HEK293T (cell line): ENCODE data around the gene PROS1.
"Not testable (repeated sequence)": the region's sequence is repeated elsewhere in the genome, so short reads cannot be mapped to it uniquely, and the experiment has no call there.

Experiments
- CTCF ChIA-PET: fragments of 350-600 bp; formaldehyde crosslinking; extraction: SDS; loops from one replicate; lab custom pipeline; 2021; ENCODE audit warnings: antibody characterized with exemption, inconsistent platforms; lab: Yijun Ruan, JAX
- POLR2A ChIA-PET: fragments of 350-600 bp; formaldehyde crosslinking; extraction: SDS; loops from one replicate; lab custom pipeline; 2020; ENCODE audit warnings: antibody characterized with exemption, inconsistent platforms; lab: Yijun Ruan, JAX
- DNase-seq: peaks from one replicate; pipeline ENCODE4 v3.0.0; 2012; ENCODE audit warnings: mixed read lengths; ENCODE audit errors: extremely low spot score
- FOXK2 ChIP-seq: fragments of 450-650 bp; IDR thresholded peaks from 2 replicates; pipeline ENCODE4 v1.6.1; 2016; ENCODE audit warnings: mild to moderate bottlenecking
- FOXM1 ChIP-seq: fragments of 450-650 bp; IDR thresholded peaks from 2 replicates; pipeline ENCODE4 v1.6.1; 2017; ENCODE audit warnings: mild to moderate bottlenecking, borderline replicate concordance
- HDGF ChIP-seq: fragments of 450-650 bp; IDR thresholded peaks from 2 replicates; pipeline ENCODE4 v1.6.1; 2017; ENCODE audit warnings: antibody characterized with exemption, borderline replicate concordance
- L3MBTL2 ChIP-seq: fragments of 450-650 bp; conservative IDR thresholded peaks from 2 replicates; pipeline ENCODE4 v1.6.1; 2016; ENCODE audit warnings: mild to moderate bottlenecking
- SP1 ChIP-seq: fragments of 450-650 bp; IDR thresholded peaks from 2 replicates; pipeline ENCODE4 v1.6.1; 2017
- SUZ12 ChIP-seq: fragments of 450-650 bp; IDR thresholded peaks from 2 replicates; pipeline ENCODE4 v1.6.1; 2016; ENCODE audit warnings: mild to moderate bottlenecking
- TARDBP ChIP-seq: fragments of 450-650 bp; IDR thresholded peaks from 2 replicates; pipeline ENCODE4 v1.6.1; 2016
- ZNF384 ChIP-seq: fragments of 450-650 bp; IDR thresholded peaks from 2 replicates; pipeline ENCODE4 v1.6.1; 2016

PROS1 gene

DNA sequence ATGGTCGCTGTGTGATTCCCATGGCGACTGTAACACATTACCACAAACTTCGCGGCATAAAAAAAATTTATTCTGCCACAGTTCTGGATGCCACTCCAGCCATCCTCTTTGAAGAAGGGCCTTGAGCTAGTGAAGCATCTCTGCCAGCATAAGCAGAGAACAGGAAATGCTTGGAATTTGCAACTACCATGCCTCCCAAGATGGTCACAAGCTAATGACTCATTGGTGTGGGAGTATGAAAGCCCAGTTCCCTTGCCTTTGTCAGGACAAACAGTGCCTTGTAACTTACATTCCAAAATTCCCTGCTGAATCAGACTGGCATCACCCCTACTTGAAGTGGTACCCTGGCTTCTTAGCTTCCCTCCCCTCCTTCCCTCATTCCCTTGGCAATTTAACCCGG, 129.7 kb downstream of the PROS1 start:
- no peak for DNase-seq
- CTCF ChIA-PET = no interaction called here

DNA sequence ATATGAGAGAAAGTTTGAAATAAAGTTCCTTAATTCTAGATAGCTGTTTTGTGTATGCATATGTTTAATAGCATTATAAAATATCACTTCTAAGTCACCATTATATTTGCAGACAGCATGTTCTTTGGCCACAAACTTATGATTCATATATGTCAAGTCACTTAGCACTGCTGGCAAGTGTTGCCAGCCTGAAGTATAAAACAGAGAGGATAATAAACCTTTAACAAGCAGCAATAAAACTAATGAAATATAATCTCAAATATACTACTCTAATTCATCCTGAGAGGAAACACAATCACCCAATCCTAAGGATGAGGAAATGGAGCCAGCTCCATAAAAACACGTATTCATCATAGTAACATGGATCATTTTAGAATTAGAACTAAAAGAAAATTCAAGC, 134.5 kb downstream of the PROS1 start:
- POLR2A ChIA-PET, CTCF ChIA-PET, DNase-seq: not testable (repeated sequence)

More for the DNA sequence above, 129.7 kb downstream of the PROS1 start:
- TF ChIP-seq FOXM1 (no peak), ZNF384 (no peak), HDGF (no peak), SUZ12 (no peak), FOXK2 (no peak), SP1 (no peak), L3MBTL2 (no peak), TARDBP (no peak)
- POLR2A ChIA-PET = no interaction called here
